HCT116 (cell line): ENCODE measurements around the gene CLVS2. TPM values are rescaled to one million over a fixed set of nuclear protein-coding genes. Genes with fewer than 3 reads are reported as not detected.

Experiments used
- ATAC-seq: fragments of 200-7000 bp; cut with Tn5 transposase; 2 replicates; pipeline ENCODE4 v1.9.1; 2020; ENCODE audit warnings: mild to moderate bottlenecking, moderate library complexity
- BruUV-seq: library from RNA; stranded (reverse); fragments of 400-500 nt; replicated peaks from 2 replicates; lab custom pipeline; 2021; lab: Mats Ljungman, UMichigan
- CTCF ChIA-PET: fragments of 300-600 bp; sonication (Branson Sonifier 250); formaldehyde crosslinking; loops from one replicate; lab custom pipeline; 2021; ENCODE audit warnings: antibody characterized with exemption; lab: Charles Lee
- POLR2A ChIA-PET: fragments of 300-600, 350-600 bp; sonication (Branson Sonifier 250); formaldehyde crosslinking; loops from one replicate; lab custom pipeline; 2021; ENCODE audit warnings: antibody characterized with exemption; lab: Charles Lee
- RAD21 ChIA-PET, 2 experiments: fragments of 300-600 bp; sonication (Branson Sonifier 250); formaldehyde crosslinking; loops; one replicate each; lab custom pipeline; 2023; ENCODE audit warnings: low total read pairs in 2 of 2; ENCODE audit not compliant: uncharacterized antibody in 2 of 2, unreplicated experiment in 2 of 2, low non-redundant PET in 1 of 2; lab: Charles Lee
- DNase-seq: peaks from one replicate; pipeline ENCODE4 v3.0.0-alpha.2; 2010; ENCODE audit warnings: low read depth, low spot score
- H2AFZ ChIP-seq: fragments of 200-600 bp; shearing (Covaris generic), sonication (generic); 2 replicates; pipeline ENCODE4 v1.6.1; 2017; ENCODE audit warnings: low read depth, mixed run types, mixed read lengths, antibody characterized with exemption, low read length; ENCODE audit not compliant: poor library complexity, severe bottlenecking
- H3K27ac ChIP-seq: 2 replicates; pipeline ENCODE4 v1.5.1; 2012; ENCODE audit warnings: low read depth, low read length
- H3K27me3 ChIP-seq: fragments of 200-600 bp; sonication (generic); 2 replicates; pipeline ENCODE4 v1.6.1; 2016; ENCODE audit warnings: mixed run types, low read length, mixed read lengths; ENCODE audit not compliant: insufficient read depth
- H3K36me3 ChIP-seq, 2 experiments: fragments of 200-500 bp in 1 of 2; fragments of 200-600 bp in 1 of 2; sonication (Bioruptor generic) in 1 of 2; sonication (generic) in 1 of 2; 2 replicates each; pipeline versions ENCODE4 v1.5.1 to v1.6.1; 2014 to 2016; ENCODE audit warnings: low read length in 2 of 2, inconsistent platforms in 1 of 2, mixed read lengths in 1 of 2, mixed run types in 1 of 2; ENCODE audit not compliant: insufficient read depth in 2 of 2, control insufficient read depth in 1 of 2
- H3K4me1 ChIP-seq, 2 experiments: fragments of 200-600 bp in 1 of 2; sonication (generic) in 1 of 2; 2 replicates each; pipeline versions ENCODE4 v1.5.1 to v1.6.1; 2012 to 2017; ENCODE audit warnings: low read length in 2 of 2, inconsistent platforms in 1 of 2, mild to moderate bottlenecking in 1 of 2, mixed read lengths in 1 of 2, mixed run types in 1 of 2, moderate library complexity in 1 of 2; ENCODE audit not compliant: insufficient read depth in 2 of 2, control insufficient read depth in 1 of 2
- H3K4me2 ChIP-seq: fragments of 200-600 bp; sonication (generic); 2 replicates; pipeline ENCODE4 v1.6.1; 2017; ENCODE audit warnings: mixed run types, low read length, mixed read lengths
- H3K4me3 ChIP-seq, 2 experiments: fragments of 200-600 bp in 1 of 2; sonication (generic) in 1 of 2; replicated peaks in 1 of 2; 2 replicates each; pipeline ENCODE4 v1.5.1; 2011 to 2016; ENCODE audit warnings: low read length in 2 of 2, control low read depth in 1 of 2, low read depth in 1 of 2, mild to moderate bottlenecking in 1 of 2, mixed read lengths in 1 of 2, mixed run types in 1 of 2
- H3K79me2 ChIP-seq: fragments of 200-600 bp; sonication (generic); 2 replicates; pipeline ENCODE4 v1.6.1; 2017; ENCODE audit warnings: mild to moderate bottlenecking, mixed run types, low read length, moderate library complexity, mixed read lengths; ENCODE audit not compliant: insufficient read depth
- H3K9ac ChIP-seq: fragments of 200-600 bp; sonication (generic); 2 replicates; pipeline ENCODE4 v1.6.1; 2016; ENCODE audit warnings: low read length, mixed read lengths
- H3K9me2 ChIP-seq: fragments of 200-600 bp; sonication (generic), shearing (Covaris generic); 2 replicates; pipeline ENCODE4 v1.6.1; 2017; ENCODE audit warnings: mixed run types, mild to moderate bottlenecking, moderate library complexity; ENCODE audit not compliant: insufficient read depth
- H3K9me3 ChIP-seq, 2 experiments: fragments of 200-500 bp in 1 of 2; fragments of 200-600 bp in 1 of 2; sonication (Bioruptor generic) in 1 of 2; sonication (generic) in 1 of 2; 2 replicates each; pipeline ENCODE4 v1.6.1; 2014 to 2017; ENCODE audit warnings: low read length in 2 of 2, mixed read lengths in 2 of 2, inconsistent platforms in 1 of 2, low read depth in 1 of 2, mild to moderate bottlenecking in 1 of 2, mixed run types in 1 of 2, moderate library complexity in 1 of 2; ENCODE audit not compliant: control insufficient read depth in 1 of 2, insufficient read depth in 1 of 2
- H4K20me1 ChIP-seq: fragments of 200-600 bp; sonication (generic), shearing (Covaris generic); 2 replicates; pipeline ENCODE4 v1.6.1; 2017; ENCODE audit warnings: mixed run types, mild to moderate bottlenecking, moderate library complexity; ENCODE audit not compliant: insufficient read depth
- CBX3 ChIP-seq: IDR thresholded peaks from 2 replicates; pipeline ENCODE4 v1.6.1; 2012; ENCODE audit warnings: low read depth
- CEBPB ChIP-seq: IDR thresholded peaks from 2 replicates; pipeline ENCODE4 v1.6.1; 2012; ENCODE audit warnings: low read depth
- EZH2phosphoT487 ChIP-seq: fragments of 200-600 bp; IDR thresholded peaks from 2 replicates; pipeline ENCODE4 v1.6.1; 2018; ENCODE audit warnings: antibody characterized with exemption, borderline replicate concordance
- FOSL1 ChIP-seq: IDR thresholded peaks from 2 replicates; pipeline ENCODE4 v1.6.1; 2012; ENCODE audit warnings: low read depth
- JUND ChIP-seq: IDR thresholded peaks from 2 replicates; pipeline ENCODE4 v1.6.1; 2012
- POLR2A ChIP-seq: IDR thresholded peaks from 2 replicates; pipeline ENCODE4 v1.7.0; 2011; ENCODE audit warnings: borderline replicate concordance; ENCODE audit not compliant: insufficient read depth, insufficient read length; ENCODE audit errors: extremely low read depth
- RAD21 ChIP-seq: IDR thresholded peaks from 2 replicates; pipeline ENCODE4 v1.6.1; 2012; ENCODE audit warnings: low read depth, mild to moderate bottlenecking
- SRF ChIP-seq: IDR thresholded peaks from 2 replicates; pipeline ENCODE4 v1.6.1; 2012; ENCODE audit warnings: low read depth
- YY1 ChIP-seq: IDR thresholded peaks from 2 replicates; pipeline ENCODE4 v1.6.1; 2011; ENCODE audit warnings: low read length, low read depth, moderate library complexity, mild to moderate bottlenecking; ENCODE audit not compliant: insufficient replicate concordance; ENCODE audit errors: extremely low read depth
- ZFX ChIP-seq: fragments of 450-650 bp; IDR thresholded peaks from 2 replicates; pipeline ENCODE4 v1.6.1; 2017
- ZNF274 ChIP-seq: fragments of 200-500 bp; sonication (Bioruptor generic); IDR thresholded peaks from 2 replicates; pipeline ENCODE4 v1.6.1; 2014; ENCODE audit warnings: mild to moderate bottlenecking, low read depth, low read length, inconsistent platforms
- intact Hi-C: fragments of 100-400 bp; cut with micrococcal nuclease; formaldehyde crosslinking; loops from 2 replicates; pipeline ENCODE4 v1.10.0; 2022
- total RNA-seq: library from RNA; stranded (reverse); gene quantifications from one replicate; pipeline ENCODE4 v1.2.1, GENCODE V29; 2021; ENCODE audit not compliant: unreplicated experiment
- TF ChIP-seq, protein P1 (sequence below): IDR thresholded peaks from 2 replicates; pipeline ENCODE4 v1.6.1; 2012
- TF ChIP-seq, protein P2 (sequence below), 3 experiments: fragments of 200-600 bp in 1 of 3; sonication (generic) in 1 of 3; IDR thresholded peaks in 2 of 3; conservative IDR thresholded peaks in 1 of 3; 2 replicates each; pipeline ENCODE4 v1.5.1; 2012 to 2017; ENCODE audit warnings: low read depth in 2 of 3, low read length in 2 of 3, antibody characterized with exemption in 1 of 3, borderline replicate concordance in 1 of 3, control low read depth in 1 of 3, mild to moderate bottlenecking in 1 of 3, mixed read lengths in 1 of 3, mixed run types in 1 of 3, moderate library complexity in 1 of 3; ENCODE audit not compliant: insufficient read depth in 1 of 3
- TF ChIP-seq, protein P3 (sequence below): IDR thresholded peaks from 2 replicates; pipeline ENCODE4 v1.6.1; 2011; ENCODE audit warnings: mild to moderate bottlenecking, low read length, moderate library complexity; ENCODE audit not compliant: insufficient replicate concordance; ENCODE audit errors: extremely low read depth
- TF ChIP-seq, protein P4 (sequence below): IDR thresholded peaks from 2 replicates; pipeline ENCODE4 v1.6.1; 2012
- TF ChIP-seq, protein P5 (sequence below): IDR thresholded peaks from 2 replicates; pipeline ENCODE4 v1.6.1; 2012; ENCODE audit warnings: low read depth

Gene CLVS2
- total RNA-seq, 1 experiment from 2014 or later = not detected

DNA sequence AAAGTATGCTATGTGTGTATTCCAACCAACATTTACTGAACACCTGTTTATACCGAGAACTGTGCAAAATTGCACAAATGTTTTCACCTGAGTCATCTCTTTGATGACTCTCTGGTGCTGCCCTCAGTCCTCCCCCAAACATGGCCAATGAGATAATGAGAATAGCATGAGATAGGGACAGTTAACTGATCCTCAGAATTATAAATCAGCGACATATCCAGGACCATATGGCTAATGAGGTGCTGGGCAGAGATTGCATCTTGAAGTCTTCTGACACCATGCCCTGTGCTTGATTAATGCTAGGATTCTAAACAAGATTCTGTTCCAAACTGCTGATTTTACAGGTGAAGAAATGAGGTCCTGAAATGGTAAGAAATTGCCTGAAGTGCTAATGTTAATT is 13.0 kb downstream of the CLVS2 start:
- Histone ChIP-seq H3K9me2 (no peaks in the 10 kb centered on the region), H3K27ac (no peak overlapping the region), H3K9ac (no peak overlapping the region), H3K4me1 (no peaks in the 10 kb centered on the region), H3K4me2 (no peak overlapping the region), H2AFZ (no peak overlapping the region), H3K9me3 (no peaks in the 10 kb centered on the region), H3K4me3 (no peak overlapping the region), H3K27me3 (peaks cover 31% of the 10 kb centered on the region), H3K36me3 (no peaks in the 10 kb centered on the region), H4K20me1 (no peaks in the 10 kb centered on the region), H3K79me2 (no peaks in the 10 kb centered on the region)
- intact Hi-C loops = no loop called here
- RAD21 ChIA-PET = no interaction called here
- no peak for DNase-seq
- no peak for TF ChIP-seq POLR2A
- TF ChIP-seq, protein P1, sequence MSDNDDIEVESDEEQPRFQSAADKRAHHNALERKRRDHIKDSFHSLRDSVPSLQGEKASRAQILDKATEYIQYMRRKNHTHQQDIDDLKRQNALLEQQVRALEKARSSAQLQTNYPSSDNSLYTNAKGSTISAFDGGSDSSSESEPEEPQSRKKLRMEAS = no peak
- TF ChIP-seq, protein P2, sequence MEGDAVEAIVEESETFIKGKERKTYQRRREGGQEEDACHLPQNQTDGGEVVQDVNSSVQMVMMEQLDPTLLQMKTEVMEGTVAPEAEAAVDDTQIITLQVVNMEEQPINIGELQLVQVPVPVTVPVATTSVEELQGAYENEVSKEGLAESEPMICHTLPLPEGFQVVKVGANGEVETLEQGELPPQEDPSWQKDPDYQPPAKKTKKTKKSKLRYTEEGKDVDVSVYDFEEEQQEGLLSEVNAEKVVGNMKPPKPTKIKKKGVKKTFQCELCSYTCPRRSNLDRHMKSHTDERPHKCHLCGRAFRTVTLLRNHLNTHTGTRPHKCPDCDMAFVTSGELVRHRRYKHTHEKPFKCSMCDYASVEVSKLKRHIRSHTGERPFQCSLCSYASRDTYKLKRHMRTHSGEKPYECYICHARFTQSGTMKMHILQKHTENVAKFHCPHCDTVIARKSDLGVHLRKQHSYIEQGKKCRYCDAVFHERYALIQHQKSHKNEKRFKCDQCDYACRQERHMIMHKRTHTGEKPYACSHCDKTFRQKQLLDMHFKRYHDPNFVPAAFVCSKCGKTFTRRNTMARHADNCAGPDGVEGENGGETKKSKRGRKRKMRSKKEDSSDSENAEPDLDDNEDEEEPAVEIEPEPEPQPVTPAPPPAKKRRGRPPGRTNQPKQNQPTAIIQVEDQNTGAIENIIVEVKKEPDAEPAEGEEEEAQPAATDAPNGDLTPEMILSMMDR (IDR thresholded peaks at IDR 0.05 in 2 of 3, conservative IDR thresholded peaks at IDR 0.05 in 1 of 3; ENCODE audit: borderline replicate concordance in 1 of 3, insufficient read depth in 1 of 3, low read depth in 2 of 3, low read length in 2 of 3) = no peak
- TF ChIP-seq CBX3 = no peak
- no peak for TF ChIP-seq FOSL1
- no peak for TF ChIP-seq JUND
- TF ChIP-seq SRF = no peak
- TF ChIP-seq, protein P3, sequence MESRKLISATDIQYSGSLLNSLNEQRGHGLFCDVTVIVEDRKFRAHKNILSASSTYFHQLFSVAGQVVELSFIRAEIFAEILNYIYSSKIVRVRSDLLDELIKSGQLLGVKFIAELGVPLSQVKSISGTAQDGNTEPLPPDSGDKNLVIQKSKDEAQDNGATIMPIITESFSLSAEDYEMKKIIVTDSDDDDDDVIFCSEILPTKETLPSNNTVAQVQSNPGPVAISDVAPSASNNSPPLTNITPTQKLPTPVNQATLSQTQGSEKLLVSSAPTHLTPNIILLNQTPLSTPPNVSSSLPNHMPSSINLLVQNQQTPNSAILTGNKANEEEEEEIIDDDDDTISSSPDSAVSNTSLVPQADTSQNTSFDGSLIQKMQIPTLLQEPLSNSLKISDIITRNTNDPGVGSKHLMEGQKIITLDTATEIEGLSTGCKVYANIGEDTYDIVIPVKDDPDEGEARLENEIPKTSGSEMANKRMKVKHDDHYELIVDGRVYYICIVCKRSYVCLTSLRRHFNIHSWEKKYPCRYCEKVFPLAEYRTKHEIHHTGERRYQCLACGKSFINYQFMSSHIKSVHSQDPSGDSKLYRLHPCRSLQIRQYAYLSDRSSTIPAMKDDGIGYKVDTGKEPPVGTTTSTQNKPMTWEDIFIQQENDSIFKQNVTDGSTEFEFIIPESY = no peak
- no peak for TF ChIP-seq RAD21
- TF ChIP-seq ZNF274 = no peak
- TF ChIP-seq, protein P4, sequence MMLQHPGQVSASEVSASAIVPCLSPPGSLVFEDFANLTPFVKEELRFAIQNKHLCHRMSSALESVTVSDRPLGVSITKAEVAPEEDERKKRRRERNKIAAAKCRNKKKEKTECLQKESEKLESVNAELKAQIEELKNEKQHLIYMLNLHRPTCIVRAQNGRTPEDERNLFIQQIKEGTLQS = no peak
- no peak for TF ChIP-seq EZH2phosphoT487
- no peak for TF ChIP-seq ZFX
- TF ChIP-seq, protein P5, sequence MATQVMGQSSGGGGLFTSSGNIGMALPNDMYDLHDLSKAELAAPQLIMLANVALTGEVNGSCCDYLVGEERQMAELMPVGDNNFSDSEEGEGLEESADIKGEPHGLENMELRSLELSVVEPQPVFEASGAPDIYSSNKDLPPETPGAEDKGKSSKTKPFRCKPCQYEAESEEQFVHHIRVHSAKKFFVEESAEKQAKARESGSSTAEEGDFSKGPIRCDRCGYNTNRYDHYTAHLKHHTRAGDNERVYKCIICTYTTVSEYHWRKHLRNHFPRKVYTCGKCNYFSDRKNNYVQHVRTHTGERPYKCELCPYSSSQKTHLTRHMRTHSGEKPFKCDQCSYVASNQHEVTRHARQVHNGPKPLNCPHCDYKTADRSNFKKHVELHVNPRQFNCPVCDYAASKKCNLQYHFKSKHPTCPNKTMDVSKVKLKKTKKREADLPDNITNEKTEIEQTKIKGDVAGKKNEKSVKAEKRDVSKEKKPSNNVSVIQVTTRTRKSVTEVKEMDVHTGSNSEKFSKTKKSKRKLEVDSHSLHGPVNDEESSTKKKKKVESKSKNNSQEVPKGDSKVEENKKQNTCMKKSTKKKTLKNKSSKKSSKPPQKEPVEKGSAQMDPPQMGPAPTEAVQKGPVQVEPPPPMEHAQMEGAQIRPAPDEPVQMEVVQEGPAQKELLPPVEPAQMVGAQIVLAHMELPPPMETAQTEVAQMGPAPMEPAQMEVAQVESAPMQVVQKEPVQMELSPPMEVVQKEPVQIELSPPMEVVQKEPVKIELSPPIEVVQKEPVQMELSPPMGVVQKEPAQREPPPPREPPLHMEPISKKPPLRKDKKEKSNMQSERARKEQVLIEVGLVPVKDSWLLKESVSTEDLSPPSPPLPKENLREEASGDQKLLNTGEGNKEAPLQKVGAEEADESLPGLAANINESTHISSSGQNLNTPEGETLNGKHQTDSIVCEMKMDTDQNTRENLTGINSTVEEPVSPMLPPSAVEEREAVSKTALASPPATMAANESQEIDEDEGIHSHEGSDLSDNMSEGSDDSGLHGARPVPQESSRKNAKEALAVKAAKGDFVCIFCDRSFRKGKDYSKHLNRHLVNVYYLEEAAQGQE = no peak
- no peak for TF ChIP-seq YY1
- TF ChIP-seq CEBPB = no peak
- no peak for ATAC-seq
- CTCF ChIA-PET = no interaction called here
- no TSS peak for BruUV-seq
- POLR2A ChIA-PET = no interaction called here
